Subcutaneous abdominal adipose tissue (tissue), 5 donors: Measurements from ENCODE around the gene KRT36.

Experiments used
- H3K27ac ChIP-seq: one replicate; pipeline ENCODE4 v1.7.0; 2013; ENCODE audit warnings: low read depth, mild to moderate bottlenecking, inconsistent platforms, low read length, moderate library complexity
- H3K27me3 ChIP-seq, 5 donors: one replicate each; pipeline ENCODE4 v1.7.0; 2013; ENCODE audit warnings: low read length in 5 of 5, inconsistent platforms in 1 of 5; ENCODE audit not compliant: control insufficient read depth in 5 of 5, insufficient read depth in 4 of 5
- H3K36me3 ChIP-seq, 5 donors: one replicate each; pipeline ENCODE4 v1.7.0; 2013; ENCODE audit warnings: low read length in 5 of 5; ENCODE audit not compliant: control insufficient read depth in 5 of 5, insufficient read depth in 5 of 5
- H3K4me1 ChIP-seq, 5 donors: one replicate each; pipeline ENCODE4 v1.7.0; 2013; ENCODE audit warnings: low read length in 5 of 5, mild to moderate bottlenecking in 3 of 5, moderate library complexity in 1 of 5; ENCODE audit not compliant: control insufficient read depth in 5 of 5, insufficient read depth in 5 of 5
- H3K4me3 ChIP-seq, 5 donors: one replicate each; pipeline ENCODE4 v1.7.0; 2013; ENCODE audit warnings: low read length in 5 of 5, low read depth in 1 of 5
- H3K9ac ChIP-seq, 5 donors: one replicate each; pipeline ENCODE4 v1.7.0; 2013; ENCODE audit warnings: low read length in 5 of 5, mild to moderate bottlenecking in 4 of 5, moderate library complexity in 3 of 5
- H3K9me3 ChIP-seq, 5 donors: one replicate each; pipeline ENCODE4 v1.7.0; 2013; ENCODE audit warnings: low read length in 5 of 5; ENCODE audit not compliant: control insufficient read depth in 5 of 5
- donor health status: healthy.
- donor health status: healthy.
- donor health status: healthy.
- donor health status: healthy.
- donor health status: healthy.

The KRT36 gene

GRCh38 chr17:41464173-41464572, 25.5 kb downstream of the KRT36 start:
- Histone ChIP-seq H3K36me3 (no peaks in the 10 kb centered on the region), H3K27ac (no peak overlapping the region), H3K27me3 (peaks cover 4 to 13% (median 6%) of the 10 kb centered on the region in 5 donors), H3K9me3 (peaks cover 0 to 8% (median 7%) of the 10 kb centered on the region in 5 donors), H3K4me1 (no peaks in the 10 kb centered on the region), H3K9ac (no peak overlapping the region), H3K4me3 (no peak overlapping the region)

DNA sequence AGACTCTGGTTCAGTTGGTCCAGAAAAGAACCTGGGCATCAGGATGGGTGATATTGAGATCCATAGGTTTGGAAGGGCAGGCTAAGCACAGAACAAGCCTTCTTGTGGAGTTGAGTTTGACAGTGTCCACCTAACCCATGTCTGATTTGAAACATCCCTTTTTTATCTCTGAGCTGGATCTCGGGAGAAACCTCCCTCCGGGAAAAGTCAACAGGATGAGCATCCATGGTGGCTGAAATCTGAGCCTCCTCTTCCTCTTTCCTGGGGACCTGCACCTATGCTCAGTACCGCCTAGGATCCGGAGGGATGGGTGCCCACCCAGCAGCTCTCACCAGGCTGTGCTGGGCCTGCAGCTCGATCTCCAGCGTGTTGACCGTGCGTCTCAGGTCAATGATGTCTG, 26.0 kb downstream of the KRT36 start:
- Histone ChIP-seq H3K4me1 (no peaks in the 10 kb centered on the region), H3K27ac (no peak overlapping the region), H3K27me3 (peaks cover 4 to 13% (median 5%) of the 10 kb centered on the region in 5 donors), H3K9ac (no peak overlapping the region), H3K4me3 (no peak overlapping the region), H3K9me3 (peaks cover 0 to 8% (median 7%) of the 10 kb centered on the region in 5 donors), H3K36me3 (no peaks in the 10 kb centered on the region)

GRCh38 chr17:41462705-41463104, 27.0 kb downstream of the KRT36 start:
- H3K4me1 ChIP-seq, result no peaks in the 10 kb centered on the region
- H3K27me3 ChIP-seq, result peaks cover 0 to 13% (median 5%) of the 10 kb centered on the region in 5 donors
- H3K27ac ChIP-seq, result no peak overlapping the region
- peaks cover 0 to 3% (median 0%) of the 10 kb centered on the region in 5 donors for H3K9me3 ChIP-seq
- H3K36me3 ChIP-seq, result no peaks in the 10 kb centered on the region
- H3K9ac ChIP-seq, result no peak overlapping the region
- no peak overlapping the region for H3K4me3 ChIP-seq

GRCh38 chr17:41457676-41458075, 32.0 kb downstream of the KRT36 start:
- H3K27ac ChIP-seq, result no peak overlapping the region
- no peaks in the 10 kb centered on the region for H3K36me3 ChIP-seq
- H3K27me3 ChIP-seq, result peaks cover 0 to 5% (median 0%) of the 10 kb centered on the region in 5 donors
- H3K9ac ChIP-seq, result no peak overlapping the region
- H3K4me3 ChIP-seq, result no peak overlapping the region
- H3K4me1 ChIP-seq, result no peaks in the 10 kb centered on the region
- H3K9me3 ChIP-seq, result no peaks in the 10 kb centered on the region

DNA sequence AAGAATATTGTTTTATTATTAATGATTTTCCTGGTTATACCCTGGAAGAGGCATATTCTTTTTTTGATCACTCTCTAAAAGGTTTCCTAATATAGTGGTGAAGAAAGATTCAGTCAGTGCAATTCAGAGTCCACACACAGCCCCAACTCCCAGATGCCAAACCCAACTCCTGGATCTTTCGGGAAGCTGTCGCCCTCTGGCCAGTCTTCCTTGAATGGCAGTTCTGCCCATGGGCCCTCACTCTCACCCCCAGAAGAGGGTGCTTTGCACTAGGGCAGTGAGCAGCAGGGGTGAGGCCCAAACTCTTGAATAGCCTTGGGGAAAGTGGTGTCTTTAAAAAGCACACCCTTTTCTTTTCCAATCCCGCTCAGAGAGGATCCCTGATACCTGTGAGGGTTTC, 33.5 kb downstream of the KRT36 start:
- Histone ChIP-seq H3K4me3 (no peak overlapping the region), H3K4me1 (no peaks in the 10 kb centered on the region), H3K27ac (no peak overlapping the region), H3K27me3 (peaks cover 0 to 5% (median 0%) of the 10 kb centered on the region in 5 donors), H3K9me3 (no peaks in the 10 kb centered on the region), H3K36me3 (no peaks in the 10 kb centered on the region), H3K9ac (no peak overlapping the region)

GRCh38 chr17:41455236-41455635, 34.5 kb downstream of the KRT36 start:
- Histone ChIP-seq H3K9ac (no peak overlapping the region), H3K4me3 (no peak overlapping the region), H3K9me3 (no peaks in the 10 kb centered on the region), H3K27ac (no peak overlapping the region), H3K4me1 (no peaks in the 10 kb centered on the region), H3K27me3 (peaks cover 0 to 5% (median 0%) of the 10 kb centered on the region in 5 donors), H3K36me3 (no peaks in the 10 kb centered on the region)

GRCh38 chr17:41453066-41453465, 36.6 kb downstream of the KRT36 start:
- Histone ChIP-seq H3K9ac (no peak overlapping the region), H3K27ac (no peak overlapping the region), H3K4me3 (no peak overlapping the region), H3K9me3 (no peaks in the 10 kb centered on the region), H3K27me3 (peaks cover 0 to 8% (median 0%) of the 10 kb centered on the region in 5 donors), H3K4me1 (no peaks in the 10 kb centered on the region), H3K36me3 (no peaks in the 10 kb centered on the region)

DNA sequence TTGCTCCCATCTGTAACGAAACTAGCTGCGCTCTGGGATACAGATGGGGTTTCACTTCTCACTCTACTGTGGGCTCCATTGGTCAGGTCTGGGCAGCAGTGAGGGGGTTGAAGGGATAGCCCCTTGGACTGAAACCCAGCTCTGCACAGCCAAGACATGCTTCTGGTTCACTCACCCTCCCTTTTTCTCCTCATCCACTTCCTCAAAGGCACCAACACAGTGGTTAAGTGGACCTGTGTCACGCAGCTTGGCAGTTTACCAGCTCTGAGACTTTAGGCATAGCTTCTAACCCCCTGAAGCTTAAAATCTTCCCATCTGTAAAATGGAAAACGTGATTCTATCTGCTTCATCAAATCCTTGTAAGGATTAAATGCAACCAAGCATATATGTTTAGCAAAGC, 37.4 kb downstream of the KRT36 start:
- Histone ChIP-seq H3K4me1 (no peaks in the 10 kb centered on the region), H3K9me3 (no peaks in the 10 kb centered on the region), H3K4me3 (no peak overlapping the region), H3K27me3 (peaks cover 0 to 8% (median 0%) of the 10 kb centered on the region in 5 donors), H3K9ac (no peak overlapping the region), H3K36me3 (no peaks in the 10 kb centered on the region), H3K27ac (no peak overlapping the region)

DNA sequence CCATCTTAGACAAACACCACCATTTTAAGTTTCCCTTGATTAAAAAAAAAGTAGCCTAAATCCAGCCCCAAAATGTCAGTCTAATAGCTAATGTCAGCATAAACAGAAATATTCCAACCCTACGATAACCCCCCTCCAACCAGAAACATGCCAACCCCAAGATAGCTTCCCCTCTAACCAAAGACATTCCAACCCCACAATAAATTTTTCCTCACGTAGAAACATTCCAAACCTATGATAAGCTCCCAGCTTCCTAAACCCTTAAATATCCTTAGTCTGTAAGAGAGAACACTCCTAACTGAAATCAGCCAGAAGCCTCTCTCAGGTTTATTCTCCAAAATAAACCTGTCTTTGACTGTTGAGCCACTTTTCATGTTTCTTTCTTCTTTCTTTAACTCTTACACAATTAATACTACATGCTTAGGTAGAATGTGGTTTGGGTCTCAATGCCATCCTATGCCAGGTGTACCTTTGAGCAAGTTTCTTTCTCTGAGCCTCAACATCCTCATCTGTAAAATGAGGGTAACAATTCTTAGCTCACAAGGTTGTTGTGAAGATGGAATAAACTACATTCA, 38.5 kb downstream of the KRT36 start:
- H3K9ac ChIP-seq, result no peak overlapping the region

DNA sequence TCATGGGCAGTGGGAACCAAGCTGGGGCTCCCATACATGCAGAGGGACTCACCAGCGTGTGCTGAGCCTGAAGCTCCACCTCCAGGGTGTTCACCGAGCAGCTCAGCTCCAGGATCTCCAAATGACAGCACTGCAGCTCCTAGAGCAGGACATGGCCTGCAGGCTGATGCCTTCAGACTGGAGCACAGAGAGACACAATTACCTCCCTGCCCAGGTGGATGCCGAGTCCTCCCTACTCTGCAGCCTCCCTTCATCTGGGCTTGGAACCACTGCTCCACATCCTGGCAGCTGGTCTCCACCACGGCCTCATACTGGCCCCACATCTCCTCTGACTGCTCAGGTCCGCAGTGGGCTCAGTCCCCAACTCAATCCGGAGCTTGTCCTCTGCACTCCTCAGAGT, 40.7 kb downstream of the KRT36 start:
- H3K9me3 ChIP-seq, result no peaks in the 10 kb centered on the region
- no peak overlapping the region for H3K4me3 ChIP-seq
- H3K27me3 ChIP-seq, result peaks cover 0 to 10% (median 3%) of the 10 kb centered on the region in 5 donors
- H3K9ac ChIP-seq, result no peak overlapping the region
- no peaks in the 10 kb centered on the region for H3K4me1 ChIP-seq
- H3K36me3 ChIP-seq, result no peaks in the 10 kb centered on the region
- H3K27ac ChIP-seq, result no peak overlapping the region

More for the DNA sequence above, 38.5 kb downstream of the KRT36 start:
- Histone ChIP-seq H3K27me3 (peaks cover 0 to 8% (median 3%) of the 10 kb centered on the region in 5 donors), H3K36me3 (no peaks in the 10 kb centered on the region), H3K4me3 (no peak overlapping the region), H3K9me3 (no peaks in the 10 kb centered on the region), H3K27ac (no peak overlapping the region), H3K4me1 (no peaks in the 10 kb centered on the region)
